ENCODE data around the gene GFI1B. TPM values are rescaled to one million over a fixed set of nuclear protein-coding genes. Genes with fewer than 3 reads are reported as not detected.
"Not testable (repeated sequence)": the region's sequence is repeated elsewhere in the genome, so short reads cannot be mapped to it uniquely, and the experiment has no call there.

GFI1B gene
- total and polyA plus RNA-seq, 7 donors: 0.28 to 0.92 (median 0.87) TPM; not detected in 4

DNA sequence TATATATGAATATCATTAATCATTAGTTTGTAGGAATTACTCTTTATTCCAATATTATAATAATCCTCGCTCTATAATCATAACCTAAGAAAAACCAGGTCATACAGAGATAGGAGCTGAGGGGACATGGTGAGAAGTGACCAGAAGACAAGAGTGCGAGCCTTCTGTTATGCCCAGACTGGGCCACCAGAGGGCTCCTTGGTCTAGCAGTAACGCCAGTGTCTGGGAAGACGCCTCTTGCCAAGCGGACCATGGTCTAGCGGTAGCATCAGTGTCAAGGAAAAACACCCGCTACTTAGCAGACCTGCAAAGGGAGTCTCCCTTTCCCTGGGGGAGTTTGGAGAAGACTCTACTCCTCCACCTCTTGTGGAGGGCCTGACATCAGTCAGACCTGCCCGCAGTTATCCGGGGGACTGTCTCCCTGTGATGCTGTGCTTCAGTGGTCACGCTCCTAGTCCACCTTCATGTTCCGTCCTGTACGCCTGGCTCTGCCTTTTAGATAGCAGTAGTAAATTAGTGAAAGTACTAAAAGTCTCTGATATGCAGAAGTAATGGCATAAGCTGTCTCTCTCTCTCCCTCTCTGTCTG, 62.5 kb downstream of the GFI1B start:
- H3K27me3 ChIP-seq; intact Hi-C loops (cut with DNase I); H3K4me3 ChIP-seq; H3K27ac ChIP-seq; H3K4me1 ChIP-seq; H3K9me3 ChIP-seq: not testable (repeated sequence)
- WGBS, 2 donors: 91 to 92% methylated on average over 12 of the region's 12 CpGs
- peak in 3 of 4 experiments; percentile 20 to 48 (median 36) for TF ChIP-seq CTCF (IDR thresholded peaks at IDR 0.05)
- peaks cover 11 to 44% (median 38%) of the 10 kb centered on the region in 4 donors for H3K36me3 ChIP-seq
- DNase-seq: peak; percentile 65

Small RNA genes within 50 kb of the gene (small RNA-seq; reads per million reads assigned to genes)
- 0 reads per million in 3 donors for gene AL593851.1
- gene MIR548AW: 0.97 to 3.6 (median 2.1) reads per million in 3 donors
- 0 reads per million in 3 donors for gene RNU7-21P

Other genes starting within 250 kb of the GFI1B start
- 1 to 10 TPM in 1 of 4 donors, under 1 TPM in 2, not detected in 1; 0.36 to 1.2 (median 0.81) TPM for gene AK8, start 100.4 kb upstream of the GFI1B start, total RNA-seq
- under 1 TPM in 1 of 3 donors, not detected in 2; 0.25 TPM for gene AK8, start 100.4 kb upstream of the GFI1B start, polyA plus RNA-seq
- 10 to 100 TPM in 3 of 4 donors, 1 to 10 TPM in 1; 4.3 to 14.0 (median 11.7) TPM for gene SPACA9, start 99.8 kb upstream of the GFI1B start, total RNA-seq
- 1 to 10 TPM in 2 of 3 donors, under 1 TPM in 1; 0.69 to 2.1 (median 1.2) TPM for gene SPACA9, start 99.8 kb upstream of the GFI1B start, polyA plus RNA-seq
- 10 to 100 TPM; 35.3 to 55.9 (median 36.4) TPM for gene TSC1, start 34.1 kb upstream of the GFI1B start, total RNA-seq
- 10 to 100 TPM in 1 of 3 donors, 1 to 10 TPM in 2; 4.2 to 15.8 (median 4.8) TPM for gene TSC1, start 34.1 kb upstream of the GFI1B start, polyA plus RNA-seq
- gene GTF3C5, start 52.3 kb downstream of the GFI1B start, total RNA-seq: 10 to 100 TPM; 42.0 to 49.6 (median 47.2) TPM
- gene GTF3C5, start 52.3 kb downstream of the GFI1B start, polyA plus RNA-seq: 10 to 100 TPM; 25.8 to 52.7 (median 28.7) TPM
- 1 to 10 TPM in 1 of 4 donors, under 1 TPM in 1, not detected in 2; 0.36 to 1.1 TPM for gene CEL, start 83.3 kb downstream of the GFI1B start, total RNA-seq
- 1 to 10 TPM in 2 of 3 donors, under 1 TPM in 1; 0.46 to 4.8 (median 1.0) TPM for gene CEL, start 83.3 kb downstream of the GFI1B start, polyA plus RNA-seq
- gene RALGDS, start 142.5 kb downstream of the GFI1B start, total RNA-seq: 10 to 100 TPM; 35.2 to 52.7 (median 39.6) TPM
- gene RALGDS, start 142.5 kb downstream of the GFI1B start, polyA plus RNA-seq: 10 to 100 TPM; 27.6 to 49.7 (median 32.1) TPM
- gene GBGT1, start 185.2 kb downstream of the GFI1B start, total RNA-seq: 10 to 100 TPM in 3 of 4 donors, 1 to 10 TPM in 1; 8.9 to 31.1 (median 19.2) TPM
- gene GBGT1, start 185.2 kb downstream of the GFI1B start, polyA plus RNA-seq: 1 to 10 TPM; 4.2 to 9.9 (median 5.4) TPM
- not detected for gene OBP2B, start 230.6 kb downstream of the GFI1B start, total RNA-seq
- gene OBP2B, start 230.6 kb downstream of the GFI1B start, polyA plus RNA-seq: not detected